Measurements from ENCODE around the gene ARHGAP27. TPM values are rescaled to one million over a fixed set of nuclear protein-coding genes. Genes with fewer than 3 reads are reported as not detected.

Gene ARHGAP27
- total RNA-seq, 1 donor from 2014 or later: 27.1 TPM

GRCh38 chr17:45364531-45365390, 67.9 kb downstream of the ARHGAP27 start:
- no peak for TF ChIP-seq CTCF (IDR thresholded peaks at IDR 0.05; ENCODE audit: insufficient read depth, low read length, severe bottlenecking)
- H3K36me3 ChIP-seq (ENCODE audit: control insufficient read depth, insufficient read depth, low read length): no peaks in the 10 kb centered on the region
- no peak for DNase-seq (ENCODE audit: low read depth)
- FAIRE-seq: peak; percentile 68
- H3K27me3 ChIP-seq (ENCODE audit: control insufficient read depth, insufficient read depth, low read length): no peaks in the 10 kb centered on the region
- H3K4me3 ChIP-seq (ENCODE audit: low read depth, low read length): no peak overlapping the region

GRCh38 chr17:45363498-45363897, 69.2 kb downstream of the ARHGAP27 start:
- Histone ChIP-seq H3K4me3 (ENCODE audit: low read depth, low read length) (no peak overlapping the region), H3K27me3 (ENCODE audit: control insufficient read depth, insufficient read depth, low read length) (no peaks in the 10 kb centered on the region), H3K36me3 (ENCODE audit: control insufficient read depth, insufficient read depth, low read length) (no peaks in the 10 kb centered on the region)
- TF ChIP-seq CTCF (IDR thresholded peaks at IDR 0.05; ENCODE audit: insufficient read depth, low read length, severe bottlenecking): no peak
- FAIRE-seq: peak; percentile 32
- no peak for DNase-seq (ENCODE audit: low read depth)

- DNase-seq (ENCODE audit: low read depth): no peak
- TF ChIP-seq CTCF (IDR thresholded peaks at IDR 0.05; ENCODE audit: insufficient read depth, low read length, severe bottlenecking): no peak
- no peak for FAIRE-seq
- H3K27me3 ChIP-seq (ENCODE audit: control insufficient read depth, insufficient read depth, low read length): no peaks in the 10 kb centered on the region
- no peak overlapping the region for H3K4me3 ChIP-seq (ENCODE audit: low read depth, low read length)
- H3K36me3 ChIP-seq (ENCODE audit: control insufficient read depth, insufficient read depth, low read length): no peaks in the 10 kb centered on the region
Observed at GRCh38 chr17:45361976-45362375, 70.7 kb downstream of the ARHGAP27 start.

GRCh38 chr17:45361451-45361850, 71.2 kb downstream of the ARHGAP27 start:
- TF ChIP-seq CTCF (IDR thresholded peaks at IDR 0.05; ENCODE audit: insufficient read depth, low read length, severe bottlenecking): no peak
- H3K4me3 ChIP-seq (ENCODE audit: low read depth, low read length): no peak overlapping the region
- no peaks in the 10 kb centered on the region for H3K36me3 ChIP-seq (ENCODE audit: control insufficient read depth, insufficient read depth, low read length)
- FAIRE-seq: no peak
- DNase-seq (ENCODE audit: low read depth): no peak
- no peaks in the 10 kb centered on the region for H3K27me3 ChIP-seq (ENCODE audit: control insufficient read depth, insufficient read depth, low read length)

GRCh38 chr17:45357364-45357997, 75.2 kb downstream of the ARHGAP27 start:
- FAIRE-seq (no peak), DNase-seq (ENCODE audit: low read depth) (no peak)

More at GRCh38 chr17:45357364-45357997, 75.2 kb downstream of the ARHGAP27 start:
- no peaks in the 10 kb centered on the region for H3K27me3 ChIP-seq (ENCODE audit: control insufficient read depth, insufficient read depth, low read length)
- no peak overlapping the region for H3K4me3 ChIP-seq (ENCODE audit: low read depth, low read length)
- no peak for TF ChIP-seq CTCF (IDR thresholded peaks at IDR 0.05; ENCODE audit: insufficient read depth, low read length, severe bottlenecking)
- H3K36me3 ChIP-seq (ENCODE audit: control insufficient read depth, insufficient read depth, low read length): no peaks in the 10 kb centered on the region

Data from bronchial epithelial cell (primary cell).